MCF 10A (cell line): ENCODE data around the gene ZDHHC5. TPM values are rescaled to one million over a fixed set of nuclear protein-coding genes. Genes with fewer than 3 reads are reported as not detected.
"Not testable (repeated sequence)": the region's sequence is repeated elsewhere in the genome, so short reads cannot be mapped to it uniquely, and the experiment has no call there.

Experiments
- BruUV-seq: library from RNA; stranded (reverse); fragments of 400-500 nt; replicated peaks from 2 replicates; lab custom pipeline; 2021; lab: Mats Ljungman, UMichigan
- CTCF ChIA-PET: fragments of 300-600 bp; sonication (Branson Sonifier 250); formaldehyde crosslinking; extraction: SDS; loops from one replicate; lab custom pipeline; 2021; ENCODE audit warnings: antibody characterized with exemption, inconsistent platforms; lab: Yijun Ruan, JAX
- POLR2A ChIA-PET: fragments of 300-600, 350-650 bp; sonication (Branson Sonifier 250); formaldehyde crosslinking; extraction: SDS; loops from one replicate; lab custom pipeline; 2020; ENCODE audit warnings: antibody characterized with exemption, inconsistent platforms; lab: Yijun Ruan, JAX
- DNase-seq: peaks from one replicate; pipeline ENCODE4 v3.0.0-alpha.2; 2018; ENCODE audit not compliant: unreplicated experiment
- H3K27ac Mint-ChIP-seq: one replicate; pipeline ENCODE4 v1.8.0; 2022; ENCODE audit warnings: mild to moderate bottlenecking, low read depth, mixed read lengths; ENCODE audit not compliant: unreplicated experiment
- H3K27me3 Mint-ChIP-seq: one replicate; pipeline ENCODE4 v1.8.0; 2022; ENCODE audit warnings: mixed read lengths; ENCODE audit not compliant: insufficient read depth, unreplicated experiment
- H3K36me3 Mint-ChIP-seq: one replicate; pipeline ENCODE4 v1.8.0; 2022; ENCODE audit warnings: mild to moderate bottlenecking, moderate library complexity, mixed read lengths; ENCODE audit not compliant: insufficient read depth, unreplicated experiment
- H3K4me1 Mint-ChIP-seq: one replicate; pipeline ENCODE4 v1.8.0; 2022; ENCODE audit warnings: mixed read lengths; ENCODE audit not compliant: insufficient read depth, unreplicated experiment
- H3K4me3 Mint-ChIP-seq: one replicate; pipeline ENCODE4 v1.8.0; 2022; ENCODE audit warnings: mild to moderate bottlenecking, moderate library complexity, mixed read lengths; ENCODE audit not compliant: unreplicated experiment
- H3K9me3 Mint-ChIP-seq: one replicate; pipeline ENCODE4 v1.8.0; 2022; ENCODE audit warnings: mixed read lengths; ENCODE audit not compliant: unreplicated experiment
- intact Hi-C: fragments of 100-400 bp; cut with micrococcal nuclease; formaldehyde crosslinking; loops from 2 replicates; pipeline ENCODE4 v1.14.1; 2022
- total RNA-seq: library from RNA; stranded (reverse); gene quantifications from 2 replicates; pipeline ENCODE4 v1.2.3, GENCODE V29; 2022
- TF ChIP-seq, protein P1 (sequence below): fragments of 200-600 bp; IDR thresholded peaks from one replicate; pipeline ENCODE4 v1.8.0; 2022; ENCODE audit warnings: antibody characterized with exemption, mild to moderate bottlenecking; ENCODE audit not compliant: unreplicated experiment

The ZDHHC5 gene
- total RNA-seq, 1 experiment from 2014 or later = 73.8 TPM

DNA sequence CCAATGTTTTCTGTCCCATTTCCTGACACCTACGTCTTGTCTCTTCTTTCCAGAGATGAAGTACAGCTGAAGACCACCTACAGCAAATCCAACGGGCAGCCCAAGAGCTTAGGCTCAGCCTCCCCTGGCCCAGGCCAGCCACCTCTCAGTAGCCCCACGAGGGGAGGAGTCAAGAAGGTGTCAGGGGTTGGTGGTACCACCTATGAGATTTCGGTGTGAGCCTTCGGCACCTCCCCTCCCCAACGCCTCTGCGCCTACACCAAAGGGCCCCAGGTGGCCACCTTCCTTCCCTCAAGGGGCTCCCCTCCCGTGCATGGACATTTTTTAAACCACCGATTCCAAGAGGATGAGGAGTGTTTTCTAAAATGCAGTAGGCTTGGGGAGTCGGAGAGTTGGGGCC is 31.9 kb downstream of the ZDHHC5 start:
- TF ChIP-seq, protein P1, sequence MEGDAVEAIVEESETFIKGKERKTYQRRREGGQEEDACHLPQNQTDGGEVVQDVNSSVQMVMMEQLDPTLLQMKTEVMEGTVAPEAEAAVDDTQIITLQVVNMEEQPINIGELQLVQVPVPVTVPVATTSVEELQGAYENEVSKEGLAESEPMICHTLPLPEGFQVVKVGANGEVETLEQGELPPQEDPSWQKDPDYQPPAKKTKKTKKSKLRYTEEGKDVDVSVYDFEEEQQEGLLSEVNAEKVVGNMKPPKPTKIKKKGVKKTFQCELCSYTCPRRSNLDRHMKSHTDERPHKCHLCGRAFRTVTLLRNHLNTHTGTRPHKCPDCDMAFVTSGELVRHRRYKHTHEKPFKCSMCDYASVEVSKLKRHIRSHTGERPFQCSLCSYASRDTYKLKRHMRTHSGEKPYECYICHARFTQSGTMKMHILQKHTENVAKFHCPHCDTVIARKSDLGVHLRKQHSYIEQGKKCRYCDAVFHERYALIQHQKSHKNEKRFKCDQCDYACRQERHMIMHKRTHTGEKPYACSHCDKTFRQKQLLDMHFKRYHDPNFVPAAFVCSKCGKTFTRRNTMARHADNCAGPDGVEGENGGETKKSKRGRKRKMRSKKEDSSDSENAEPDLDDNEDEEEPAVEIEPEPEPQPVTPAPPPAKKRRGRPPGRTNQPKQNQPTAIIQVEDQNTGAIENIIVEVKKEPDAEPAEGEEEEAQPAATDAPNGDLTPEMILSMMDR = no peak
- Mint-ChIP-seq H3K27me3 (no peaks in the 10 kb centered on the region), H3K4me1 (no peaks in the 10 kb centered on the region), H3K4me3 (no peak overlapping the region), H3K36me3 (peaks cover 96% of the 10 kb centered on the region), H3K27ac (no peak overlapping the region), H3K9me3 (no peaks in the 10 kb centered on the region)
- intact Hi-C loops = no loop called here
- CTCF ChIA-PET = interaction anchor here (0.7 to 0.9 kb wide), 2 partner anchors 10 to 16 kb away, joined by 3 to 4 read pairs; no protein-coding TSS in a partner anchor
- DNase-seq = no peak
- POLR2A ChIA-PET = interaction anchor here (1.1 to 2.5 kb wide), 2 partner anchors 12 to 15 kb away, joined by 3 to 11 read pairs; partner anchors contain the start of genes MED19 and TMX2
- no TSS peak for BruUV-seq

DNA sequence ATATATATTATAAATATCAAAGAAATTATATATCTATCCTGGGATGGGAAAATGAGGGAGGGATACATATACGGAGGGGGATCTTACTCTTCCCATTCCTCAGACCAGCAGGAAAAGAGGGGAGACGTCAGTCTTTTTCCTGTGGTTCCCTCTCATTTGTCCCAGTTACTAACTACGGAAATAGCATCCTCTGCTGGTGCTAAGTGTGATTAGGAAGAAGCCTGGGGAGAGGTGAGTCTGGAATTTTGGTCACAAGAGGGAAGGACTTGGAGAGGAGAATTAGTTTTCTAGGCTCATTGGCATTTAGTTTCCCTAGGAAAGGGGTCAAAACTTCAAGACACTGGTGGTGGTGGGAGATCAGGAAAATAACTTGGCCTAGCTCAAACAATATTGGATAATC is 32.5 kb downstream of the ZDHHC5 start:
- intact Hi-C loops = no loop called here
- H3K27me3 Mint-ChIP-seq = no peaks in the 10 kb centered on the region
- DNase-seq = no peak
- no peak overlapping the region for H3K4me3 Mint-ChIP-seq
- ChIA-PET CTCF (no interaction called here), POLR2A (no interaction called here)
- no peaks in the 10 kb centered on the region for H3K9me3 Mint-ChIP-seq
- peaks cover 96% of the 10 kb centered on the region for H3K36me3 Mint-ChIP-seq
- no peak overlapping the region for H3K27ac Mint-ChIP-seq
- no TSS peak for BruUV-seq
- no peaks in the 10 kb centered on the region for H3K4me1 Mint-ChIP-seq
- TF ChIP-seq, protein P1 = no peak

DNA sequence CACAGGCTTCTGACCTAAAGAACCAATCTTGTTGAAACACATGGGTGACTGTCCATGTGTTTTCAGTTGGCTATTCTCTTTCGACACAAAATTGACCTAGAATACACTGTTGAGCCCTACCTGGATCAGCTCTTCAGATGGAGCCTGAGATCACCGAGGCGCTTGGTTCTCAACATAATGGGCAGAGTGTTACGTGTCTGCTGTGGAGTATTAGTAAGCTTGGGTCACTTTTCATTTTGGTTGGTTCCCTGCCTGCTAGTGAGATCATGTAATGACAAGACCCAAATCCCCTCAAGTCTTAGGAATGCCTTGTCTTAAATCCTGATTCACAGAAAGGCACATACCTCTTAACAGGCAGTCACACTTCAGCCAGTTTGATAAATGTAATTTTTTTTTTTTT is 35.4 kb downstream of the ZDHHC5 start:
- H3K27ac Mint-ChIP-seq = no peak overlapping the region
- CTCF ChIA-PET = no interaction called here
- no peak for DNase-seq
- TF ChIP-seq, protein P1 = no peak
- no peaks in the 10 kb centered on the region for H3K27me3 Mint-ChIP-seq
- POLR2A ChIA-PET = interaction anchor here (0.7 to 1.9 kb wide), 5 partner anchors 8 to 89 kb away, joined by 3 to 16 read pairs (median 4); partner anchors contain the start of genes CTNND1, MED19 and TMX2
- H3K4me1 Mint-ChIP-seq = peaks cover 3% of the 10 kb centered on the region
- no peak overlapping the region for H3K4me3 Mint-ChIP-seq
- intact Hi-C loops = no loop called here
- peaks cover 73% of the 10 kb centered on the region for H3K36me3 Mint-ChIP-seq
- no peaks in the 10 kb centered on the region for H3K9me3 Mint-ChIP-seq
- no TSS peak for BruUV-seq

DNA sequence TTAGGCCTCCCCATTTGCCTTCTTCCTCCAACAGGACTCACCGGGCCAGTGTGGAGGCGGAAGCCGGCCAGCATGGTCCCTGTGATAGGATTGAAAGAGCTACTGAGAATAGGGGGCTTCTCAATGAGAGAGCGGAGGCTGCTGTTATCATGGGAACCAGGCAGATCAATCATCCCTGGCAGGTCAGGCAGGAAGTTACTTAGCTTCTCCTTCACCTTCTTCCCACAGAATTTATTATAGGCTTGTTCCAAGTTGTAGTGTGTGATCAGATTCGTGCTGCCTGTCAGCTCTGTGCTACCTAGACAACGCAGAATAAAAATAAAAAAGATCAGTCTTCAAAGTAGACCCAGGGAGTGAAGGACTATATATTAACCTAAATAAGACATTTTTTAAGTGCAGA is 37.0 kb downstream of the ZDHHC5 start:
- no peaks in the 10 kb centered on the region for H3K27me3 Mint-ChIP-seq
- intact Hi-C loops = no loop called here
- peaks cover 57% of the 10 kb centered on the region for H3K36me3 Mint-ChIP-seq
- H3K4me3 Mint-ChIP-seq = no peak overlapping the region
- TF ChIP-seq, protein P1 = no peak
- POLR2A ChIA-PET = interaction anchor here (0.9 to 1.2 kb wide), 2 partner anchors 24 to 30 kb away, joined by 3 to 4 read pairs; no protein-coding TSS in a partner anchor
- DNase-seq = no peak
- no TSS peak for BruUV-seq
- CTCF ChIA-PET = interaction anchor here (1.1 kb wide), 1 partner anchor 13 kb away, joined by 3 read pairs; no protein-coding TSS in a partner anchor
- no peaks in the 10 kb centered on the region for H3K9me3 Mint-ChIP-seq
- H3K27ac Mint-ChIP-seq = no peak overlapping the region
- H3K4me1 Mint-ChIP-seq = peaks cover 6% of the 10 kb centered on the region

DNA sequence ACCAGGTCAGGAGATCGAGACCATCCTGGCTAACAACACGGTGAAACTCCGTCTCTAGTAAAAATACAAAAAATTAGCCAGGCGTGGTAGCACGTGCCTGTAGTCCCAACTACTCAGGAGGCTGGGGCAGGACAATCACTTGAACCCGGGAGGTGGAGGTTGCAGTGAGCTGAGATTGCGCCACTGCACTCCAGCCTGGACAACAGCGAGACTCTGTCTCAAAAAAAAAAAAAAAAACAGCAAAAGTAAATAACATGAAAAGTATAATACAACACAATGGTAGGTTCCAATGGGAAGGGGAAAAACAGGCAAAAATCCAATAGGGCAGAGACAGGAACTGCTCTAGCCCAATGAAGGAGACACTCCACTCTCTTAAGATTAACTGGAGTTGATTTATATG is 37.5 kb downstream of the ZDHHC5 start:
- H3K27ac Mint-ChIP-seq, H3K4me3 Mint-ChIP-seq, BruUV-seq, intact Hi-C loops, DNase-seq, H3K27me3 Mint-ChIP-seq, H3K9me3 Mint-ChIP-seq: not testable (repeated sequence)
- peaks cover 54% of the 10 kb centered on the region for H3K36me3 Mint-ChIP-seq
- H3K4me1 Mint-ChIP-seq = peaks cover 11% of the 10 kb centered on the region
- ChIA-PET CTCF (interaction anchor here (0.6 to 2.9 kb wide), 3 partner anchors 42 to 497 kb away, joined by 3 to 16 read pairs (median 7); no protein-coding TSS in a partner anchor), POLR2A (interaction anchor here (1.2 kb wide), 1 partner anchor 25 kb away, joined by 3 read pairs; no protein-coding TSS in a partner anchor)
